ENCODE data around the gene LCLAT1.
A peak's percentile ranks its signal among the peaks of the same experiment; 100 is the strongest.

LCLAT1 gene

GRCh38 chr2:30455114-30455738, 8.2 kb downstream of the LCLAT1 start:
- Histone ChIP-seq H3K36me3 (ENCODE audit: insufficient read depth, low read length) (peaks cover 12% of the 10 kb centered on the region), H3K9ac (ENCODE audit: insufficient read length) (no peak overlapping the region), H3K4me3 (no peak overlapping the region), H3K27ac (no peak overlapping the region; the same call in 1 of the 2 replicates), H3K9me3 (ENCODE audit: low read depth, low read length) (no peaks in the 10 kb centered on the region)
- no peak for TF ChIP-seq POLR2AphosphoS5 (IDR thresholded peaks at IDR 0.05; ENCODE audit: borderline replicate concordance, low read depth, low read length)
- TF ChIP-seq EZH2 (IDR thresholded peaks at IDR 0.05) = no peak
- no peak for DNase-seq (ENCODE audit: low read depth, low spot score)

- no peak overlapping the region for H3K4me3 ChIP-seq
- no peaks in the 10 kb centered on the region for H3K9me3 ChIP-seq (ENCODE audit: low read depth, low read length)
- TF ChIP-seq POLR2AphosphoS5 (IDR thresholded peaks at IDR 0.05; ENCODE audit: borderline replicate concordance, low read depth, low read length) (no peak), FOXP2 (optimal IDR thresholded peaks at IDR 0.05; ENCODE audit: control extremely low read depth, extremely low read length, insufficient read depth) (no peak), EZH2 (IDR thresholded peaks at IDR 0.05) (no peak)
- no peak overlapping the region for H3K27ac ChIP-seq
- no peak for DNase-seq (ENCODE audit: low read depth, low spot score)
- H3K9ac ChIP-seq (ENCODE audit: insufficient read length) = no peak overlapping the region
- H3K36me3 ChIP-seq (ENCODE audit: insufficient read depth, low read length) = peaks cover 3% of the 10 kb centered on the region
Observed at GRCh38 chr2:30456106-30456505, 9.1 kb downstream of the LCLAT1 start.

- no peak for DNase-seq (ENCODE audit: low read depth, low spot score)
- H3K9ac ChIP-seq (ENCODE audit: insufficient read length) = no peak overlapping the region
- no peaks in the 10 kb centered on the region for H3K9me3 ChIP-seq (ENCODE audit: low read depth, low read length)
- H3K27ac ChIP-seq = no peak overlapping the region
- TF ChIP-seq EZH2 (IDR thresholded peaks at IDR 0.05) (no peak), FOXP2 (optimal IDR thresholded peaks at IDR 0.05; ENCODE audit: control extremely low read depth, extremely low read length, insufficient read depth) (no peak), POLR2AphosphoS5 (IDR thresholded peaks at IDR 0.05; ENCODE audit: borderline replicate concordance, low read depth, low read length) (no peak)
- no peak overlapping the region for H3K4me3 ChIP-seq
- peaks cover 5% of the 10 kb centered on the region; the same call in 1 of the 2 replicates for H3K36me3 ChIP-seq (ENCODE audit: insufficient read depth, low read length)
Observed at GRCh38 chr2:30456579-30456978, 9.5 kb downstream of the LCLAT1 start.

GRCh38 chr2:30457296-30457695, 10.2 kb downstream of the LCLAT1 start:
- no peak overlapping the region for H3K27ac ChIP-seq
- no peaks in the 10 kb centered on the region for H3K9me3 ChIP-seq (ENCODE audit: low read depth, low read length)
- no peak for DNase-seq (ENCODE audit: low read depth, low spot score)
- H3K4me3 ChIP-seq = no peak overlapping the region
- peaks cover 5% of the 10 kb centered on the region; the same call in 1 of the 2 replicates for H3K36me3 ChIP-seq (ENCODE audit: insufficient read depth, low read length)
- no peak for TF ChIP-seq FOXP2 (optimal IDR thresholded peaks at IDR 0.05; ENCODE audit: control extremely low read depth, extremely low read length, insufficient read depth)
- TF ChIP-seq EZH2 (IDR thresholded peaks at IDR 0.05) = no peak
- TF ChIP-seq POLR2AphosphoS5 (IDR thresholded peaks at IDR 0.05; ENCODE audit: borderline replicate concordance, low read depth, low read length) = no peak
- H3K9ac ChIP-seq (ENCODE audit: insufficient read length) = no peak overlapping the region

GRCh38 chr2:30459140-30459539, 12.1 kb downstream of the LCLAT1 start:
- TF ChIP-seq POLR2AphosphoS5 (IDR thresholded peaks at IDR 0.05; ENCODE audit: borderline replicate concordance, low read depth, low read length) = no peak
- TF ChIP-seq FOXP2 (optimal IDR thresholded peaks at IDR 0.05; ENCODE audit: control extremely low read depth, extremely low read length, insufficient read depth) = no peak
- no peak for TF ChIP-seq EZH2 (IDR thresholded peaks at IDR 0.05)
- DNase-seq (ENCODE audit: low read depth, low spot score) = no peak
- Histone ChIP-seq H3K36me3 (ENCODE audit: insufficient read depth, low read length) (peaks cover 5% of the 10 kb centered on the region; the same call in 1 of the 2 replicates), H3K27ac (no peak overlapping the region), H3K9me3 (ENCODE audit: low read depth, low read length) (no peaks in the 10 kb centered on the region), H3K9ac (ENCODE audit: insufficient read length) (no peak overlapping the region), H3K4me3 (no peak overlapping the region)

- no peak for TF ChIP-seq POLR2AphosphoS5 (IDR thresholded peaks at IDR 0.05; ENCODE audit: borderline replicate concordance, low read depth, low read length)
- TF ChIP-seq FOXP2 (optimal IDR thresholded peaks at IDR 0.05; ENCODE audit: control extremely low read depth, extremely low read length, insufficient read depth) = no peak
- TF ChIP-seq EZH2 (IDR thresholded peaks at IDR 0.05) = no peak
- no peak overlapping the region for H3K9ac ChIP-seq (ENCODE audit: insufficient read length)
- H3K4me3 ChIP-seq = no peak overlapping the region
- DNase-seq (ENCODE audit: low read depth, low spot score) = no peak
- peaks cover 5% of the 10 kb centered on the region; the same call in 1 of the 2 replicates for H3K36me3 ChIP-seq (ENCODE audit: insufficient read depth, low read length)
- no peaks in the 10 kb centered on the region for H3K9me3 ChIP-seq (ENCODE audit: low read depth, low read length)
- H3K27ac ChIP-seq = peak overlapping the region; percentile 19; the same call in 1 of the 2 replicates
Observed at GRCh38 chr2:30462131-30462857, 15.2 kb downstream of the LCLAT1 start.

GRCh38 chr2:30463535-30463934, 16.5 kb downstream of the LCLAT1 start:
- H3K9ac ChIP-seq (ENCODE audit: insufficient read length) = no peak overlapping the region
- no peak overlapping the region for H3K4me3 ChIP-seq
- TF ChIP-seq FOXP2 (optimal IDR thresholded peaks at IDR 0.05; ENCODE audit: control extremely low read depth, extremely low read length, insufficient read depth) (no peak), POLR2AphosphoS5 (IDR thresholded peaks at IDR 0.05; ENCODE audit: borderline replicate concordance, low read depth, low read length) (no peak), EZH2 (IDR thresholded peaks at IDR 0.05) (no peak)
- no peak for DNase-seq (ENCODE audit: low read depth, low spot score)
- H3K9me3 ChIP-seq (ENCODE audit: low read depth, low read length) = no peaks in the 10 kb centered on the region
- H3K27ac ChIP-seq = no peak overlapping the region; the same call in 1 of the 2 replicates
- H3K36me3 ChIP-seq (ENCODE audit: insufficient read depth, low read length) = peaks cover 6% of the 10 kb centered on the region; the same call in 1 of the 2 replicates

- H3K36me3 ChIP-seq (ENCODE audit: insufficient read depth, low read length) = peaks cover 6% of the 10 kb centered on the region
- H3K4me3 ChIP-seq = no peak overlapping the region
- no peak overlapping the region for H3K9ac ChIP-seq (ENCODE audit: insufficient read length)
- TF ChIP-seq EZH2 (IDR thresholded peaks at IDR 0.05) (no peak), FOXP2 (optimal IDR thresholded peaks at IDR 0.05; ENCODE audit: control extremely low read depth, extremely low read length, insufficient read depth) (no peak), POLR2AphosphoS5 (IDR thresholded peaks at IDR 0.05; ENCODE audit: borderline replicate concordance, low read depth, low read length) (no peak)
- no peak for DNase-seq (ENCODE audit: low read depth, low spot score)
- H3K27ac ChIP-seq = peak overlapping the region; percentile 49
- H3K9me3 ChIP-seq (ENCODE audit: low read depth, low read length) = peaks cover 3% of the 10 kb centered on the region; the same call in 1 of the 2 replicates
Observed at GRCh38 chr2:30464544-30465170, 17.6 kb downstream of the LCLAT1 start.

Data from SK-N-MC (cell line).